Endodermal cell (in vitro differentiated cells): Measurements from ENCODE around the gene RHOU. TPM values are rescaled to one million over a fixed set of nuclear protein-coding genes. Genes with fewer than 3 reads are reported as not detected.

ENCODE experiments used
- DNase-seq: peaks from one replicate; pipeline ENCODE4 v3.0.0-alpha.2; 2017
- H3K27ac ChIP-seq: 2 replicates; pipeline ENCODE4 v1.5.1; 2013; ENCODE audit warnings: mild to moderate bottlenecking, low read depth, low read length, moderate library complexity
- H3K27me3 ChIP-seq: 2 replicates; pipeline ENCODE4 v1.6.1; 2013; ENCODE audit warnings: mild to moderate bottlenecking, low read length, moderate library complexity; ENCODE audit not compliant: insufficient read depth, control insufficient read depth, poor library complexity, severe bottlenecking
- H3K36me3 ChIP-seq: 2 replicates; pipeline ENCODE4 v1.7.0; 2013; ENCODE audit warnings: mild to moderate bottlenecking, low read length, moderate library complexity; ENCODE audit not compliant: control insufficient read depth, insufficient read depth
- H3K4me1 ChIP-seq: one replicate; pipeline ENCODE4 v1.7.0; 2013; ENCODE audit warnings: low read length; ENCODE audit not compliant: control insufficient read depth, insufficient read depth
- H3K4me3 ChIP-seq: 2 replicates; pipeline ENCODE4 v1.5.1; 2013; ENCODE audit warnings: mild to moderate bottlenecking, low read length, moderate library complexity
- H3K9ac ChIP-seq: 2 replicates; pipeline ENCODE4 v1.6.1; 2013; ENCODE audit warnings: mild to moderate bottlenecking, low read length, moderate library complexity; ENCODE audit not compliant: poor library complexity, severe bottlenecking; ENCODE audit errors: extremely low read depth
- H3K9me3 ChIP-seq: 2 replicates; pipeline ENCODE4 v1.6.1; 2013; ENCODE audit warnings: mild to moderate bottlenecking, low read length, moderate library complexity; ENCODE audit not compliant: control insufficient read depth
- H3K27ac Mint-ChIP-seq: 2 replicates; pipeline ENCODE4 v1.8.0; 2020; ENCODE audit warnings: mixed read lengths
- H3K27me3 Mint-ChIP-seq: 2 replicates; pipeline ENCODE4 v1.8.0; 2021; ENCODE audit warnings: mild to moderate bottlenecking, mixed read lengths; ENCODE audit not compliant: insufficient read depth
- H3K36me3 Mint-ChIP-seq: 2 replicates; pipeline ENCODE4 v1.8.0; 2020; ENCODE audit warnings: low read depth, mixed read lengths
- H3K4me1 Mint-ChIP-seq: 2 replicates; pipeline ENCODE4 v1.8.0; 2020; ENCODE audit warnings: mixed read lengths
- H3K4me3 Mint-ChIP-seq: 2 replicates; pipeline ENCODE4 v1.8.0; 2020; ENCODE audit warnings: mild to moderate bottlenecking, moderate library complexity, mixed read lengths
- H3K9me3 Mint-ChIP-seq: 2 replicates; pipeline ENCODE4 v1.8.0; 2020; ENCODE audit warnings: mild to moderate bottlenecking, mixed read lengths
- WGBS, 2 experiments: methylation state at CpG; one replicate each; pipeline versions ENCODE4 v1.1.5 to v1.1.7; 2013; ENCODE audit warnings: missing lambda C conversion rate in 2 of 2, mixed read lengths in 1 of 2; ENCODE audit not compliant: insufficient coverage in 1 of 2, insufficient read length in 1 of 2; 5-methylcytosine and 5-hydroxymethylcytosine counted together
- total RNA-seq, 2 donors: library from RNA; stranded (reverse); fragmentation: NEBNext Ultra II Directional in 1 of 2; extraction: Animal tissue kit (Norgen Biotek cat#: 25700) in 1 of 2; gene quantifications; 2 replicates in 1 of 2; 3 replicates in 1 of 2; pipeline ENCODE4 v1.2.1, GENCODE V29; 2021
- TF ChIP-seq, protein P1 (sequence below): fragments of 200-600 bp; sonication (generic); conservative IDR thresholded peaks from 2 replicates; pipeline ENCODE4 v1.5.0; 2021; ENCODE audit warnings: antibody characterized with exemption, mild to moderate bottlenecking

RHOU gene
- total RNA-seq, 2 donors from 2014 or later: 9.0 to 12.0 TPM

DNA sequence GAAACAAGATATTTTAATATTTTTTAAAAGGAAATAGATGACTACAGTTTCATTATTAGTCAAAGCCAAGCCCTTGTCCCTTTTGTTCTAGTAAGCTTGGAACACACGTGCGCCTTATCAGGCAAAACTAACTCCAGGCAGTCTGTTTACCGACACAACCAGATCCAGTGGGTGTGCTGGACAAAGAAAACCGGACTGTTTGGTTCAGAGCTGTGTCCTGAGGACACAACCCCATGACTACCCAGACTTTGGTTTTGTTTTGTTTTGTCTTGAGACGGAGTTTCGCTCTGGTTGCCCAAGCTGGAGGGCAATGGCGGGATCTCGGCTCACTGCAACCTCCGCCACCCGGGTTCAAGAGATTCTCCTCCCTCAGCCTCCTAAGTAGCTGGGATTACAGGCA is 13.9 kb upstream of the RHOU start:
- Histone ChIP-seq H3K27ac (no peak overlapping the region), H3K36me3 (no peaks in the 10 kb centered on the region), H3K4me3 (no peak overlapping the region), H3K4me1 (no peaks in the 10 kb centered on the region), H3K27me3 (no peaks in the 10 kb centered on the region), H3K9ac (no peak overlapping the region), H3K9me3 (no peaks in the 10 kb centered on the region)
- TF ChIP-seq, protein P1, sequence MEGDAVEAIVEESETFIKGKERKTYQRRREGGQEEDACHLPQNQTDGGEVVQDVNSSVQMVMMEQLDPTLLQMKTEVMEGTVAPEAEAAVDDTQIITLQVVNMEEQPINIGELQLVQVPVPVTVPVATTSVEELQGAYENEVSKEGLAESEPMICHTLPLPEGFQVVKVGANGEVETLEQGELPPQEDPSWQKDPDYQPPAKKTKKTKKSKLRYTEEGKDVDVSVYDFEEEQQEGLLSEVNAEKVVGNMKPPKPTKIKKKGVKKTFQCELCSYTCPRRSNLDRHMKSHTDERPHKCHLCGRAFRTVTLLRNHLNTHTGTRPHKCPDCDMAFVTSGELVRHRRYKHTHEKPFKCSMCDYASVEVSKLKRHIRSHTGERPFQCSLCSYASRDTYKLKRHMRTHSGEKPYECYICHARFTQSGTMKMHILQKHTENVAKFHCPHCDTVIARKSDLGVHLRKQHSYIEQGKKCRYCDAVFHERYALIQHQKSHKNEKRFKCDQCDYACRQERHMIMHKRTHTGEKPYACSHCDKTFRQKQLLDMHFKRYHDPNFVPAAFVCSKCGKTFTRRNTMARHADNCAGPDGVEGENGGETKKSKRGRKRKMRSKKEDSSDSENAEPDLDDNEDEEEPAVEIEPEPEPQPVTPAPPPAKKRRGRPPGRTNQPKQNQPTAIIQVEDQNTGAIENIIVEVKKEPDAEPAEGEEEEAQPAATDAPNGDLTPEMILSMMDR: no peak
- Mint-ChIP-seq H3K4me3 (no peak overlapping the region), H3K27me3 (no peaks in the 10 kb centered on the region), H3K9me3 (no peaks in the 10 kb centered on the region), H3K36me3 (no peaks in the 10 kb centered on the region), H3K27ac (no peak overlapping the region), H3K4me1 (no peaks in the 10 kb centered on the region)
- DNase-seq: no peak
- 97 to 98% methylated on average over 5 to 10 of the region's 10 CpGs for WGBS, 2 experiments

DNA sequence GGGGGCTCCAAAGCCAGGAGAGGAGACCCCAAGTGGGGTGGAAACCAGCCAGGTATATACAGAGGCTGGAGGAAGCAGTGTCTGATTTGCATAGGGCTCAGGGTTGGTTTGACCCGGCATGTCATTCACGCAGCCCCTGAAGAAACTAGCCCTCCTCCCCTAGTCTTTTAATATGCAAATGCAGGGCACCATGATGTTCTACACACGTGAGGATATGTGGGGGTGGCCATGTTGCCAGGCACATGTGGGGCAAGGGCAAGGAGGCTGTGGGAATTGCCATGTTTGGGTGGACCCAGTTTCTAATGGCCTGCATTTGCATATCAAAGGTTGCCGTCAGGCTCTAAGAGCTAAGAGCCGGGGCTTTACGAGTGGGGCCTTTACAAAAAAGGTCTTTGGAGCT is 12.0 kb upstream of the RHOU start:
- Mint-ChIP-seq H3K36me3 (no peaks in the 10 kb centered on the region), H3K27me3 (peaks cover 13% of the 10 kb centered on the region), H3K27ac (no peak overlapping the region), H3K4me3 (no peak overlapping the region), H3K4me1 (no peaks in the 10 kb centered on the region), H3K9me3 (no peaks in the 10 kb centered on the region)
- H3K27me3 ChIP-seq: peaks cover 8% of the 10 kb centered on the region
- no peaks in the 10 kb centered on the region for H3K4me1 ChIP-seq
- H3K9me3 ChIP-seq: no peaks in the 10 kb centered on the region
- no peaks in the 10 kb centered on the region for H3K36me3 ChIP-seq
- no peak overlapping the region for H3K4me3 ChIP-seq
- no peak overlapping the region for H3K9ac ChIP-seq
- DNase-seq: peak; percentile 74
- no peak overlapping the region for H3K27ac ChIP-seq
- TF ChIP-seq, protein P1: no peak
- WGBS, 2 experiments: 54 to 74% methylated on average over 3 to 6 of the region's 6 CpGs

DNA sequence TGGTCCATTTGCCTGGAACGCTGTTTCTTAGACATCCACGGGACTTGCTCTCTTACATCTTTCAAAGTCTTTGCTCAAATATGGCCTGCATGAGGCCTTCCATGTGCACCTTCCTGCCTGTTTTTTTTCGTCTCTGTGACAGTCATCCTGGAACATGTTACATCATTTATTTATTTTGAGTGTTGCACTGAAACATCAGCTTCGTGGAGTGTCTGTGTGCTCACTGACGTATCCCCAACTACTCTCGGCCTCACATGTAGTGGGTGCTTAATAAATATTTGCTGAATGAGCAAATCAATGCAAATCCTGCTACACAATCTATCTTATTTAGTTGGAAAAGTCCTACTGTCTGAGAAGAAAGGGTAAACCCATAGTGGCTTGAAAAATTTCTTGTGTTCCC is 11.4 kb upstream of the RHOU start:
- no peaks in the 10 kb centered on the region for H3K36me3 ChIP-seq
- TF ChIP-seq, protein P1: no peak
- H3K36me3 Mint-ChIP-seq: no peaks in the 10 kb centered on the region
- H3K4me1 Mint-ChIP-seq: no peaks in the 10 kb centered on the region
- H3K27me3 ChIP-seq: peaks cover 8% of the 10 kb centered on the region
- no peak overlapping the region for H3K4me3 ChIP-seq
- H3K9me3 Mint-ChIP-seq: no peaks in the 10 kb centered on the region
- H3K27ac Mint-ChIP-seq: no peak overlapping the region
- peaks cover 13% of the 10 kb centered on the region for H3K27me3 Mint-ChIP-seq
- H3K4me3 Mint-ChIP-seq: no peak overlapping the region
- 82 to 87% methylated on average over 3 to 6 of the region's 6 CpGs for WGBS, 2 experiments
- no peaks in the 10 kb centered on the region for H3K4me1 ChIP-seq
- H3K9ac ChIP-seq: no peak overlapping the region
- no peak overlapping the region for H3K27ac ChIP-seq
- no peak for DNase-seq
- H3K9me3 ChIP-seq: no peaks in the 10 kb centered on the region
